A673 (cell line): ENCODE data around the gene ZNF488.

Experiments
- CTCF ChIP-seq: fragments of 300-800, 200-600 bp; sonication (generic); conservative IDR thresholded peaks from 2 replicates; pipeline ENCODE4 v1.5.1; 2017; ENCODE audit warnings: low read depth, mild to moderate bottlenecking, antibody characterized with exemption, low read length, moderate library complexity, mixed read lengths
- EZH2 ChIP-seq: fragments of 200-600 bp; sonication (generic); IDR thresholded peaks from 2 replicates; pipeline ENCODE4 v1.6.1; 2017; ENCODE audit warnings: borderline replicate concordance, low read depth, mild to moderate bottlenecking, mixed read lengths, antibody characterized with exemption, low read length; ENCODE audit not compliant: poor library complexity, severe bottlenecking

- TF ChIP-seq CTCF (no peak), EZH2 (no peak)
Observed at GRCh38 chr10:47379901-47380300, 4.2 kb downstream of the ZNF488 start.
